Natural killer cell (primary cell): ENCODE data around the gene AGER. TPM values are rescaled to one million over a fixed set of nuclear protein-coding genes. Genes with fewer than 3 reads are reported as not detected.
A peak's percentile ranks its signal among the peaks of the same experiment; 100 is the strongest.

ENCODE experiments used
- ATAC-seq, 3 donors: fragments of 150-1000 bp in 2 of 3; fragments of 200-7000 bp in 1 of 3; cut with Tn5 transposase; 1 replicate in 1 of 3; 2 replicates in 2 of 3; pipeline ENCODE4 v1.10.0; 2021; ENCODE audit warnings: mild to moderate bottlenecking in 2 of 3, moderate library complexity in 2 of 3
- DNase-seq, 2 donors: peaks; one replicate each; pipeline versions ENCODE4 v3.0.0 to v3.0.0-alpha.2; 2013 to 2021; ENCODE audit warnings: mixed read lengths in 1 of 2
- H3K27ac ChIP-seq: one replicate; pipeline ENCODE4 v1.5.1; 2013; ENCODE audit warnings: mild to moderate bottlenecking, low read length
- H3K27me3 ChIP-seq: one replicate; pipeline ENCODE4 v1.6.1; 2013; ENCODE audit warnings: low read length; ENCODE audit not compliant: control insufficient read depth, insufficient read depth
- H3K36me3 ChIP-seq: one replicate; pipeline ENCODE4 v1.6.1; 2013; ENCODE audit warnings: low read length; ENCODE audit not compliant: control insufficient read depth, insufficient read depth
- H3K4me1 ChIP-seq: one replicate; pipeline ENCODE4 v1.6.1; 2013; ENCODE audit warnings: low read length; ENCODE audit not compliant: control insufficient read depth, insufficient read depth
- H3K4me3 ChIP-seq: one replicate; pipeline ENCODE4 v1.5.1; 2013; ENCODE audit warnings: low read length
- H3K9me3 ChIP-seq: one replicate; pipeline ENCODE4 v1.6.1; 2013; ENCODE audit warnings: low read length; ENCODE audit not compliant: control insufficient read depth, insufficient read depth
- H3K27ac Mint-ChIP-seq, 2 donors: one replicate each; pipeline ENCODE4 v1.8.0; 2022; ENCODE audit warnings: mild to moderate bottlenecking in 2 of 2, mixed read lengths in 2 of 2, moderate library complexity in 1 of 2
- H3K27me3 Mint-ChIP-seq, 2 donors: one replicate each; pipeline ENCODE4 v1.8.0; 2022; ENCODE audit warnings: low read depth in 2 of 2, mixed read lengths in 2 of 2
- H3K36me3 Mint-ChIP-seq: one replicate; pipeline ENCODE4 v1.8.0; 2022; ENCODE audit warnings: mixed read lengths
- H3K4me1 Mint-ChIP-seq, 2 donors: one replicate each; pipeline ENCODE4 v1.8.0; 2022; ENCODE audit warnings: mixed read lengths in 2 of 2
- H3K4me3 Mint-ChIP-seq: one replicate; pipeline ENCODE4 v1.8.0; 2022; ENCODE audit warnings: mild to moderate bottlenecking, moderate library complexity, mixed read lengths
- H3K9me3 Mint-ChIP-seq, 2 donors: one replicate each; pipeline ENCODE4 v1.8.0; 2022; ENCODE audit warnings: mixed read lengths in 2 of 2
- WGBS: methylation state at CpG from one replicate; pipeline ENCODE4 v1.1.7; 2013; ENCODE audit warnings: missing lambda C conversion rate; ENCODE audit not compliant: insufficient coverage; 5-methylcytosine and 5-hydroxymethylcytosine counted together
- intact Hi-C: fragments of 100-400 bp; cut with micrococcal nuclease; formaldehyde crosslinking; loops from one replicate; pipeline ENCODE4 v1.14.2; 2022
- total RNA-seq, 4 donors: library from RNA; stranded (reverse); fragments of 120-200 nt in 1 of 4; gene quantifications; one replicate each; pipeline versions ENCODE4 v1.2.3 to v1.2.4, GENCODE V29; 2013 to 2022
- TF ChIP-seq, protein P1 (sequence below): fragments of 200-600 bp; IDR thresholded peaks from one replicate; pipeline ENCODE4 v1.8.0; 2022; ENCODE audit warnings: antibody characterized with exemption

Gene AGER
- total RNA-seq, 3 donors from 2014 or later (not counting 1 experiment from before 2014, with no cell fraction given) = 19.0 to 25.1 (median 22.9) TPM

DNA sequence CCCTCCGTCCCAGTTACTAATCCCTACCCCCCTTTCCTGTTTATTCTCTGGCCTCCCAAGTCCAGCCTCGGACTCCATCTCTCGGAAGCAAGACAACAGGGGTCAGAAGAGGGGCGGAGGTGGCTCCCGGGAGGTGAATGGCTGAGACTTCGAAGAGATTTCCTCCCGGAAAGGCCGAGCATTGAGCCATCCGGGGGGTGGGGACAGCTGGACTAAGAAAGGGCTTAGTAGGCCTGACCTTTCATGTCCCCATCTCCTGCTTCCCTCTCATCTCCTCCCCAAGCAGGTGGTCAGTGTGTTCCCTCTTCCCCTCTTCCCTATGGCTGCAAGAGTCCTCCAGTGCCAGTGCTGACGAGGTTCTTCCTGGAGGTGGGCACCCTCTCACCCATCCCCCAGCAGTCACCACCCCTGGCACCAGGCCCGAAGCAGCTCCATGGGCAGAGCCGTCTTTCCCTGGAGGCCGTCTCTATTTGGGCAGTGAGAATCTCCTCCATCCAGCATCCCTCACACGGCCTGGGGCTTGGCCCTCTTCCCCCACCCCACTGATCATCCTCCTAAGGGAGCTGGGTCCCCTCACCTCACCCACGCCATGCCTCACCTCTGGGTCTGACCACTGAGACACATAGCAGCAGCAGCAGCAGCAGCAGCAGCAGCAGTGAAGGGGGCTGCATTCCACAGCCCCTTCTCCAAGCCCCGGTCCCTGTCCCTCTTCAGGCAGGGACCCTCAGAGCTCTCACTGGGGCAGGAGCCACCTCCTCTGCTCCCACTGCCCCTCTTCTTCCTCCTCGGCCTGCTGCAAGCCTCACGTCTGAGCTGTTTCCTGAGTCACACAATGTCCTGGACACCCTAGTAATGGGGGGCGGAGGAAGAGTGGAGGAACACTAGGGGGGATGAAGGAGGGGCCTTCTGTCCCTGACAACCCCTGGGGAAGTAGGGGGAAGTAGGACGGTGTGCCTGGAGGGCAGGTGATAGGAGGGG lies 39.5 kb upstream of the AGER start, which contains the start of gene NOTCH4:
NOTCH4 (minus strand) TSS at position 810 of the 978 bp plus-strand sequence; CDS start at position 671, 139 bp downstream.
- Mint-ChIP-seq H3K9me3 (no peaks in the 10 kb centered on the region), H3K27ac (peak within 1 kb of the TSS in 1 of 2 donors; percentile 54), H3K27me3 (no peaks in the 10 kb centered on the region), H3K36me3 (no peaks in the 10 kb centered on the region), H3K4me1 (no peaks in the 10 kb centered on the region), H3K4me3 (no peak within 1 kb of the TSS)
- Histone ChIP-seq H3K27ac (no peak within 1 kb of the TSS), H3K4me1 (peaks cover 5% of the 10 kb centered on the region), H3K9me3 (no peaks in the 10 kb centered on the region), H3K27me3 (no peaks in the 10 kb centered on the region), H3K36me3 (no peaks in the 10 kb centered on the region), H3K4me3 (no peak within 1 kb of the TSS)
- ATAC-seq = no peak
- TF ChIP-seq, protein P1, sequence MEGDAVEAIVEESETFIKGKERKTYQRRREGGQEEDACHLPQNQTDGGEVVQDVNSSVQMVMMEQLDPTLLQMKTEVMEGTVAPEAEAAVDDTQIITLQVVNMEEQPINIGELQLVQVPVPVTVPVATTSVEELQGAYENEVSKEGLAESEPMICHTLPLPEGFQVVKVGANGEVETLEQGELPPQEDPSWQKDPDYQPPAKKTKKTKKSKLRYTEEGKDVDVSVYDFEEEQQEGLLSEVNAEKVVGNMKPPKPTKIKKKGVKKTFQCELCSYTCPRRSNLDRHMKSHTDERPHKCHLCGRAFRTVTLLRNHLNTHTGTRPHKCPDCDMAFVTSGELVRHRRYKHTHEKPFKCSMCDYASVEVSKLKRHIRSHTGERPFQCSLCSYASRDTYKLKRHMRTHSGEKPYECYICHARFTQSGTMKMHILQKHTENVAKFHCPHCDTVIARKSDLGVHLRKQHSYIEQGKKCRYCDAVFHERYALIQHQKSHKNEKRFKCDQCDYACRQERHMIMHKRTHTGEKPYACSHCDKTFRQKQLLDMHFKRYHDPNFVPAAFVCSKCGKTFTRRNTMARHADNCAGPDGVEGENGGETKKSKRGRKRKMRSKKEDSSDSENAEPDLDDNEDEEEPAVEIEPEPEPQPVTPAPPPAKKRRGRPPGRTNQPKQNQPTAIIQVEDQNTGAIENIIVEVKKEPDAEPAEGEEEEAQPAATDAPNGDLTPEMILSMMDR = no peak
- intact Hi-C loops = no loop called here
- WGBS = 78% methylated on average over 20 of the region's 20 CpGs
- no peak for DNase-seq

DNA sequence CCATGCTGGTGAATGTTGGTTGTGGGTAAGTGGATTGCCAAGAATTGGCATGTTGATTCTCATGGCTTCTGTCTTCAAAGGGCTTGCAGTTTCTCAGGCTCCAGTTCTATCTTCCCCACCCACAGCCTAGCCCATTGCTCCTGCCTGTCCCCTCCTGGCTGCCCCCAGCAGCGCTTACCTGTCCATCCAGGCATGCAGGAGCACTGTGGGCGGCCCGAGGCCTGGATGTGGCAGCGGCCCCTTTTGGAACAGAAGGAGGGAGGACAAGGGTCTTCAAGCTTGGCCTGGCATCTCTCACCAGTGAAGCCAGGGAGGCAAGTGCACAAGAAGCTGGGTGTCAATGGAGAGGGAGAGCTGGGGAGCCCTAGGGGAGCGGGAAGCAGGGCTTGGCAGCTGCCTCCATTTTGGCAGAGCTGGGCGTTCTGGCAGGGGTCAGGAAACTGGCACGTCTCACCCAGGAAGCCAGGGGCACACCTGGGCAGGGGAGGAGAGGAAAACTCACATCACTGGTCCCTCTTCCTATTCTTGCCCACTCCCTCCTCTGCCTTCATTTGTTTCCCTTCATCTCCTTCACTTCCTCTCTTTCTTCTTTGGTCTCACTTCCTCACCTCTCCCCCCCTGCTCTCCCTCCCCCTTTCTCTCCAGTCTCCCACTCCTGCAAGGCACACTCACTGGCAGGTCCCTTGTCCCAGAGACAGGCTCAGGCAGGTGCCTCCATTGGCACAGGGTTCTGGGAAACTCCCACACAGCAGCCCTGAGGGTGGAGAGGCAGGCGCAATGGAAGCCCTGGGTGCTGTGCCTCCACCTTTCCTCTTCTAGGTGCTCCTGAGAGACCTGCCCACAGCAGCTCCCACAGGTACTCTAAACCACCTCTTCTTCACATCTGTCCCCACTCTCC lies 38.5 kb upstream of the AGER start:
- no peaks in the 10 kb centered on the region for H3K36me3 ChIP-seq
- WGBS = 85% methylated on average over 8 of the region's 8 CpGs
- ATAC-seq (no peak), DNase-seq (no peak)
- intact Hi-C loops = no loop called here
- H3K4me1 ChIP-seq = peaks cover 5% of the 10 kb centered on the region
- no peaks in the 10 kb centered on the region for H3K4me1 Mint-ChIP-seq
- no peak overlapping the region for H3K4me3 Mint-ChIP-seq
- H3K4me3 ChIP-seq = no peak overlapping the region
- no peaks in the 10 kb centered on the region for H3K9me3 Mint-ChIP-seq
- H3K36me3 Mint-ChIP-seq = no peaks in the 10 kb centered on the region
- no peaks in the 10 kb centered on the region for H3K27me3 ChIP-seq
- no peak overlapping the region for H3K27ac Mint-ChIP-seq
- no peak overlapping the region for H3K27ac ChIP-seq
- no peaks in the 10 kb centered on the region for H3K27me3 Mint-ChIP-seq
- TF ChIP-seq, protein P1 = no peak
- no peaks in the 10 kb centered on the region for H3K9me3 ChIP-seq

DNA sequence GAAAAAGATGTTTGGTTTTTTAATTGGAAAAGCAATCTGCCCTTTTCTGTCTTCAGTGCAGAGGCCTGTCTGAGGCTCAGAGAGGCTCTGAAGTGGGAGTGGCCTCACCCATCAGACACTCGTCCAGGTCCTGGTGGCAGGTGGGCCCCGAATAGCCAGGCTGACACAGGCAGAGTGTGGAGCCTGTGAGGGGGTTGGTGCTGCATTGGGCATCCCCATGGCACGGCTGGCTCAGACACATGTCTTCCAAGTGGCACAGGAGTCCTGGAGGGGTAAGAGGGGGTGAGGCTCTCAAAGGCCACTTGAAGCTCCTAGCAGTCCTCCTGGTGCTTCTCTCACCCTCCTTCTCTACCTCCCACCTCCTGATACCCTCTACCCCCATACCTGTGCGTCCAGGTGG lies 36.0 kb upstream of the AGER start:
- 80% methylated on average over 4 of the region's 4 CpGs for WGBS
- intact Hi-C loops = no loop called here
- no peaks in the 10 kb centered on the region for H3K4me1 Mint-ChIP-seq

More for the DNA sequence above, 36.0 kb upstream of the AGER start:
- no peak for ATAC-seq
- no peak overlapping the region for H3K27ac ChIP-seq
- no peaks in the 10 kb centered on the region for H3K36me3 Mint-ChIP-seq
- no peaks in the 10 kb centered on the region for H3K9me3 ChIP-seq
- peaks cover 5% of the 10 kb centered on the region for H3K4me1 ChIP-seq
- H3K4me3 Mint-ChIP-seq = no peak overlapping the region
- no peaks in the 10 kb centered on the region for H3K36me3 ChIP-seq
- no peaks in the 10 kb centered on the region for H3K9me3 Mint-ChIP-seq
- H3K27me3 Mint-ChIP-seq = no peaks in the 10 kb centered on the region
- no peak overlapping the region for H3K27ac Mint-ChIP-seq
- TF ChIP-seq, protein P1 = no peak
- H3K27me3 ChIP-seq = no peaks in the 10 kb centered on the region
- no peak overlapping the region for H3K4me3 ChIP-seq
- no peak for DNase-seq
